ENCODE measurements around the gene TTC39B. TPM values are rescaled to one million over a fixed set of nuclear protein-coding genes. Genes with fewer than 3 reads are reported as not detected.

TTC39B gene
- total and polyA plus RNA-seq, 2 donors (not counting 3 experiments of a cell fraction or from before 2014, with no cell fraction given), result 1.0 to 5.4 TPM

GRCh38 chr9:15182101-15182551, 124.9 kb downstream of the TTC39B start:
- DNase-seq (ENCODE audit: low read depth, low spot score) (no peak), FAIRE-seq (no peak)
- ChIA-PET CTCF (interaction anchor here (1.9 kb wide), 1 partner anchor 39 kb away, joined by 5 read pairs; no protein-coding TSS in a partner anchor), POLR2A (no interaction called here)
- H3K36me3 ChIP-seq (ENCODE audit: control insufficient read depth in 2 of 2, extremely low read depth in 1 of 2, insufficient read depth in 2 of 2, low read length in 2 of 2), result no peaks in the 10 kb centered on the region
- no peak overlapping the region for H3K9ac ChIP-seq (replicated peaks; ENCODE audit: extremely low read depth, insufficient read depth, low read length)
- no peaks in the 10 kb centered on the region for H4K20me1 ChIP-seq (replicated peaks; ENCODE audit: control insufficient read depth, extremely low read depth, insufficient read depth, low read length)
- H2AFZ ChIP-seq (ENCODE audit: low read depth, low read length), result no peak overlapping the region
- H3K4me1 ChIP-seq (ENCODE audit: control insufficient read depth, extremely low read depth, insufficient read depth, low read length), result no peaks in the 10 kb centered on the region
- dilution Hi-C loops (cut with MboI; ENCODE audit: extremely low pct_ligation_motif_present, low sequenced_read_pairs) (no loop called here), intact Hi-C loops (cut with micrococcal nuclease) (no loop called here)
- BruUV-seq (replicated peaks), result no TSS peak
- H3K9me3 ChIP-seq (replicated peaks; ENCODE audit: control insufficient read depth, insufficient read depth, low read length), result no peaks in the 10 kb centered on the region
- H3K4me3 ChIP-seq (replicated peaks in 1 of 3; ENCODE audit: insufficient read depth in 1 of 3, low read depth in 1 of 3, low read length in 3 of 3), result no peak overlapping the region
- H3K9me1 ChIP-seq (replicated peaks; ENCODE audit: control insufficient read depth, extremely low read depth, insufficient read depth, low read length), result no peaks in the 10 kb centered on the region
- TF ChIP-seq POLR2AphosphoS5 (IDR thresholded peaks at IDR 0.05; ENCODE audit: insufficient read depth, low read depth, low read length) (no peak), JUN (IDR thresholded peaks at IDR 0.05; ENCODE audit: borderline replicate concordance, insufficient read depth, insufficient read length, low read depth) (no peak)
- H3K4me2 ChIP-seq (ENCODE audit: insufficient read depth, low read length), result no peak overlapping the region
- no peaks in the 10 kb centered on the region for H3K27me3 ChIP-seq (ENCODE audit: control insufficient read depth in 2 of 2, insufficient read depth in 2 of 2, low read length in 2 of 2)
- H3K79me2 ChIP-seq (ENCODE audit: control insufficient read depth, insufficient read depth, low read length), result no peaks in the 10 kb centered on the region
- H3K27ac ChIP-seq (ENCODE audit: insufficient read depth, low read depth, low read length), result no peak overlapping the region

- no peaks in the 10 kb centered on the region for H3K79me2 ChIP-seq (ENCODE audit: control insufficient read depth, insufficient read depth, low read length)
- no peaks in the 10 kb centered on the region for H3K9me3 ChIP-seq (replicated peaks; ENCODE audit: control insufficient read depth, insufficient read depth, low read length)
- FAIRE-seq (no peak), DNase-seq (ENCODE audit: low read depth, low spot score) (no peak)
- no TSS peak for BruUV-seq (replicated peaks)
- intact Hi-C loops (cut with micrococcal nuclease), result no loop called here
- H2AFZ ChIP-seq (ENCODE audit: low read depth, low read length), result no peak overlapping the region
- no peak overlapping the region for H3K27ac ChIP-seq (ENCODE audit: insufficient read depth, low read depth, low read length)
- ChIA-PET POLR2A (no interaction called here), CTCF (interaction anchor here (0.7 kb wide), 1 partner anchor 37 kb away, joined by 3 read pairs; no protein-coding TSS in a partner anchor)
- dilution Hi-C loops (cut with MboI; ENCODE audit: extremely low pct_ligation_motif_present, low sequenced_read_pairs), result no loop called here
- no peaks in the 10 kb centered on the region for H3K9me1 ChIP-seq (replicated peaks; ENCODE audit: control insufficient read depth, extremely low read depth, insufficient read depth, low read length)
- no peak overlapping the region for H3K4me2 ChIP-seq (ENCODE audit: insufficient read depth, low read length)
- TF ChIP-seq POLR2AphosphoS5 (IDR thresholded peaks at IDR 0.05; ENCODE audit: insufficient read depth, low read depth, low read length), result no peak
- H3K9ac ChIP-seq (replicated peaks; ENCODE audit: extremely low read depth, insufficient read depth, low read length), result no peak overlapping the region
- no peaks in the 10 kb centered on the region for H4K20me1 ChIP-seq (replicated peaks; ENCODE audit: control insufficient read depth, extremely low read depth, insufficient read depth, low read length)
- H3K36me3 ChIP-seq (ENCODE audit: control insufficient read depth in 2 of 2, extremely low read depth in 1 of 2, insufficient read depth in 2 of 2, low read length in 2 of 2), result no peaks in the 10 kb centered on the region
- H3K4me3 ChIP-seq (replicated peaks in 1 of 3; ENCODE audit: insufficient read depth in 1 of 3, low read depth in 1 of 3, low read length in 3 of 3), result no peak overlapping the region
- H3K27me3 ChIP-seq (ENCODE audit: control insufficient read depth in 2 of 2, insufficient read depth in 2 of 2, low read length in 2 of 2), result no peaks in the 10 kb centered on the region
- H3K4me1 ChIP-seq (ENCODE audit: control insufficient read depth, extremely low read depth, insufficient read depth, low read length), result no peaks in the 10 kb centered on the region
Observed at GRCh38 chr9:15180124-15180523, 126.9 kb downstream of the TTC39B start.

Data from endothelial cell of umbilical vein (primary cell).